H1 (cell line): ENCODE measurements around the gene SORBS1. TPM values are rescaled to one million over a fixed set of nuclear protein-coding genes. Genes with fewer than 3 reads are reported as not detected.

Source experiments
- CHD2 ChIP-seq: IDR thresholded peaks from 2 replicates; pipeline ENCODE4 v1.6.1; 2012; ENCODE audit warnings: low read length, improper control_type of control experiment
- CHD7 ChIP-seq: fragments of 300-600 bp; sonication (generic); IDR thresholded peaks from 2 replicates; pipeline ENCODE4 v1.7.1; 2012; ENCODE audit warnings: low read length, moderate library complexity, mild to moderate bottlenecking, inconsistent platforms; ENCODE audit not compliant: insufficient replicate concordance
- CTCF ChIP-seq, 3 experiments: IDR thresholded peaks; 1 replicate in 2 of 3; 2 replicates in 1 of 3; pipeline versions ENCODE4 v1.5.1 to v1.6.1; 2011; ENCODE audit warnings: low read length in 3 of 3, mild to moderate bottlenecking in 3 of 3, inconsistent platforms in 2 of 3, low read depth in 1 of 3, moderate library complexity in 1 of 3; ENCODE audit not compliant: insufficient read depth in 1 of 3; ENCODE audit errors: control extremely low read depth in 1 of 3
- GABPA ChIP-seq: IDR thresholded peaks from 2 replicates; pipeline ENCODE4 v1.6.1; 2011; ENCODE audit warnings: mild to moderate bottlenecking, low read length, moderate library complexity, borderline replicate concordance; ENCODE audit not compliant: insufficient read depth
- JUND ChIP-seq: IDR thresholded peaks from 2 replicates; pipeline ENCODE4 v1.6.1; 2011; ENCODE audit warnings: mild to moderate bottlenecking, improper control_type of control experiment, low read length
- SIN3A ChIP-seq, 2 experiments: IDR thresholded peaks in 1 of 2; conservative IDR thresholded peaks in 1 of 2; 2 replicates each; pipeline ENCODE4 v1.6.1; 2011 to 2012; ENCODE audit warnings: low read length in 2 of 2, improper control_type of control experiment in 1 of 2, low read depth in 1 of 2, mild to moderate bottlenecking in 1 of 2
- SIRT6 ChIP-seq: IDR thresholded peaks from one replicate; pipeline ENCODE4 v1.7.1; 2012; ENCODE audit warnings: low read length, inconsistent platforms
- polyA plus RNA-seq, 7 experiments: library from polyadenylated mRNA; depleted of rRNA in 3 of 7; stranded (reverse) in 5 of 7; unstranded in 2 of 7; fragments of >200 nt in 5 of 7; fragments of 200-250 nt in 2 of 7; gene quantifications; 1 replicate in 5 of 7; 2 replicates in 1 of 7; 4 replicates in 1 of 7; pipeline versions ENCODE4 v1.2.1 to v1.2.3, GENCODE V29; 2011 to 2013; ENCODE audit warnings: missing spikeins in 2 of 7, mixed read lengths in 2 of 7
- total RNA-seq: library from RNA; stranded (reverse); fragmentation: NEBNext Ultra II Directional; extraction: Animal tissue kit (Norgen Biotek cat#: 25700); gene quantifications from 2 replicates; pipeline ENCODE4 v1.2.1, GENCODE V29; 2021

SORBS1 gene
- total and polyA plus RNA-seq, 2 of the 8 experiments (the other 6 are each of a cell fraction or from before 2014, with no cell fraction given), result 16.0 to 35.0 TPM

GRCh38 chr10:95430231-95430951 lies 130.8 kb downstream of the SORBS1 start (continued):
- TF ChIP-seq CHD7, result no peak
- no peak for TF ChIP-seq SIRT6
- TF ChIP-seq GABPA, result no peak
- 0 out of 2 replicates have a peak, but pooled peaks have one; percentile 36 for TF ChIP-seq JUND
- TF ChIP-seq CHD2, result no peak
- 0 out of 4 replicates have a peak, but pooled peaks of 1 of the 2 experiments have one; percentile 44 for TF ChIP-seq SIN3A (conservative IDR thresholded peaks at IDR 0.05 in 1 of 2, IDR thresholded peaks at IDR 0.05 in 1 of 2; ENCODE audit: low read depth in 1 of 2, low read length in 2 of 2)
- peak; percentile 91 to 98 (median 96) for TF ChIP-seq CTCF (IDR thresholded peaks at IDR 0.05; ENCODE audit: control extremely low read depth in 1 of 3, insufficient read depth in 1 of 3, low read depth in 1 of 3, low read length in 3 of 3)
